ENCODE measurements around the gene MAML3.

GRCh38 chr4:139728840-139729239 lies 425.1 kb downstream of the MAML3 start:
- TF ChIP-seq, protein P1, sequence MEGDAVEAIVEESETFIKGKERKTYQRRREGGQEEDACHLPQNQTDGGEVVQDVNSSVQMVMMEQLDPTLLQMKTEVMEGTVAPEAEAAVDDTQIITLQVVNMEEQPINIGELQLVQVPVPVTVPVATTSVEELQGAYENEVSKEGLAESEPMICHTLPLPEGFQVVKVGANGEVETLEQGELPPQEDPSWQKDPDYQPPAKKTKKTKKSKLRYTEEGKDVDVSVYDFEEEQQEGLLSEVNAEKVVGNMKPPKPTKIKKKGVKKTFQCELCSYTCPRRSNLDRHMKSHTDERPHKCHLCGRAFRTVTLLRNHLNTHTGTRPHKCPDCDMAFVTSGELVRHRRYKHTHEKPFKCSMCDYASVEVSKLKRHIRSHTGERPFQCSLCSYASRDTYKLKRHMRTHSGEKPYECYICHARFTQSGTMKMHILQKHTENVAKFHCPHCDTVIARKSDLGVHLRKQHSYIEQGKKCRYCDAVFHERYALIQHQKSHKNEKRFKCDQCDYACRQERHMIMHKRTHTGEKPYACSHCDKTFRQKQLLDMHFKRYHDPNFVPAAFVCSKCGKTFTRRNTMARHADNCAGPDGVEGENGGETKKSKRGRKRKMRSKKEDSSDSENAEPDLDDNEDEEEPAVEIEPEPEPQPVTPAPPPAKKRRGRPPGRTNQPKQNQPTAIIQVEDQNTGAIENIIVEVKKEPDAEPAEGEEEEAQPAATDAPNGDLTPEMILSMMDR (IDR thresholded peaks at IDR 0.05) = no peak
- no peak for TF ChIP-seq POLR2A (IDR thresholded peaks at IDR 0.05)
